ENCODE measurements around the gene FAM120A. TPM values are rescaled to one million over a fixed set of nuclear protein-coding genes. Genes with fewer than 3 reads are reported as not detected.

The FAM120A gene
- total RNA-seq, 2 donors from 2014 or later, result 38.3 to 46.1 TPM

- Histone ChIP-seq H3K4me3 (ENCODE audit: low read length) (no peak overlapping the region), H3K27ac (ENCODE audit: low read depth, low read length) (no peak overlapping the region), H3K36me3 (ENCODE audit: control insufficient read depth, insufficient read depth, low read length) (peaks cover 78% of the 10 kb centered on the region), H3K27me3 (ENCODE audit: control insufficient read depth, insufficient read depth, low read length, poor library complexity, severe bottlenecking) (no peaks in the 10 kb centered on the region), H3K9me3 (ENCODE audit: control insufficient read depth, low read length) (no peaks in the 10 kb centered on the region), H3K9ac (ENCODE audit: extremely low read depth, low read length, poor library complexity, severe bottlenecking) (no peak overlapping the region), H3K4me1 (ENCODE audit: control insufficient read depth, insufficient read depth, low read length) (no peaks in the 10 kb centered on the region)
- Mint-ChIP-seq H3K4me1 (no peaks in the 10 kb centered on the region), H3K36me3 (ENCODE audit: low read depth) (peaks cover 35% of the 10 kb centered on the region), H3K4me3 (no peak overlapping the region), H3K27me3 (ENCODE audit: insufficient read depth) (no peaks in the 10 kb centered on the region), H3K9me3 (no peaks in the 10 kb centered on the region), H3K27ac (peak overlapping the region; percentile 85)
- no peak for DNase-seq
- TF ChIP-seq CTCF (conservative IDR thresholded peaks at IDR 0.05), result no peak
- WGBS, 2 experiments (ENCODE audit: insufficient coverage in 1 of 2, insufficient read length in 1 of 2), result 76 to 100% methylated on average over 2 to 4 of the region's 4 CpGs
Observed at GRCh38 chr9:93541005-93541404, 89.5 kb downstream of the FAM120A start.

DNA sequence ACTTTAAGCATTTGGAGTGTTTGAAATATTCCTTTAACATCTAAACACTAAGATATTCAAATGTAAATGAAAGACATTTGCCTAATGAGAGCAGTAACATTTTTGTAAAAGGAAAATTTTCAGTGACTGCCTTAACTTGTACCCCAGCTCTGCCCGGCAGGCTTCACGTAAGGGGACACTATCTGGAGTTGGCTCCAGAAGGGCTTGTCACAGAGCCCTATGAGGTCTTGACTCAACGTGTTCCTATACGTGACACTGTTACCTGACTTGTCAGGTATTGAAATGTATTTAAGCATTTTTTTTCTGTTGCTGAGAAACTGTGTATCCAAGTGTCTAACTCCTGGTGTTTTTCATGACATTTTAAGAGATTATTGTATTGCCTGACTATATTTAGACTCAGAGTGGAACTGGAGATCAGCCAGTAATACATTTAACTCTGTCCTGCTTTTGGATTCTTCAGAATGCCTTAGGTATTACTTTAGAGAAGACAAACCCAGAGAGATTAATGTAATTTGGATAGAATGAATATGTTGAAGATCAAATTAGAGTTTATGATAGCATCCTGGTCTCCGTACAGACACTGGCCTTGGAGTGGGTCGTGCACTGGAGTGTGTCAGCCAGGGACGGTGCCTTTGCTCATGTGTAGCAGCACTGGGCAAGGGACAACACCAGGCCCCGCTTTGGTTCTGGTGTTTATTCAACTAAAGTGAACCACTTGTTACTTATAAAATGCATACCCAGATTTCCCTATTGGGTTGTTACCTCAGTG, 90.3 kb downstream of the FAM120A start:
- no peaks in the 10 kb centered on the region for H3K4me1 Mint-ChIP-seq
- H3K27me3 ChIP-seq (ENCODE audit: control insufficient read depth, insufficient read depth, low read length, poor library complexity, severe bottlenecking), result no peaks in the 10 kb centered on the region
- H3K27ac Mint-ChIP-seq, result no peak overlapping the region
- H3K4me1 ChIP-seq (ENCODE audit: control insufficient read depth, insufficient read depth, low read length), result no peaks in the 10 kb centered on the region
- H3K27ac ChIP-seq (ENCODE audit: low read depth, low read length), result no peak overlapping the region
- H3K4me3 ChIP-seq (ENCODE audit: low read length), result no peak overlapping the region
- 92 to 97% methylated on average over 8 of the region's 8 CpGs for WGBS, 2 experiments (ENCODE audit: insufficient coverage in 1 of 2, insufficient read length in 1 of 2)
- no peaks in the 10 kb centered on the region for H3K9me3 Mint-ChIP-seq
- no peaks in the 10 kb centered on the region for H3K9me3 ChIP-seq (ENCODE audit: control insufficient read depth, low read length)
- no peak overlapping the region for H3K9ac ChIP-seq (ENCODE audit: extremely low read depth, low read length, poor library complexity, severe bottlenecking)
- peaks cover 79% of the 10 kb centered on the region for H3K36me3 ChIP-seq (ENCODE audit: control insufficient read depth, insufficient read depth, low read length)
- DNase-seq, result no peak
- TF ChIP-seq CTCF (conservative IDR thresholded peaks at IDR 0.05), result no peak
- no peak overlapping the region for H3K4me3 Mint-ChIP-seq
- H3K36me3 Mint-ChIP-seq (ENCODE audit: low read depth), result peaks cover 42% of the 10 kb centered on the region
- no peaks in the 10 kb centered on the region for H3K27me3 Mint-ChIP-seq (ENCODE audit: insufficient read depth)

GRCh38 chr9:93543117-93543516, 91.6 kb downstream of the FAM120A start:
- Mint-ChIP-seq H3K9me3 (no peaks in the 10 kb centered on the region), H3K4me3 (no peak overlapping the region), H3K27me3 (ENCODE audit: insufficient read depth) (no peaks in the 10 kb centered on the region), H3K36me3 (ENCODE audit: low read depth) (peaks cover 45% of the 10 kb centered on the region), H3K4me1 (no peaks in the 10 kb centered on the region), H3K27ac (no peak overlapping the region)
- Histone ChIP-seq H3K9me3 (ENCODE audit: control insufficient read depth, low read length) (no peaks in the 10 kb centered on the region), H3K9ac (ENCODE audit: extremely low read depth, low read length, poor library complexity, severe bottlenecking) (no peak overlapping the region), H3K27me3 (ENCODE audit: control insufficient read depth, insufficient read depth, low read length, poor library complexity, severe bottlenecking) (no peaks in the 10 kb centered on the region), H3K27ac (ENCODE audit: low read depth, low read length) (no peak overlapping the region), H3K4me3 (ENCODE audit: low read length) (no peak overlapping the region), H3K4me1 (ENCODE audit: control insufficient read depth, insufficient read depth, low read length) (no peaks in the 10 kb centered on the region), H3K36me3 (ENCODE audit: control insufficient read depth, insufficient read depth, low read length) (peaks cover 78% of the 10 kb centered on the region)
- 96 to 100% methylated on average over 3 to 9 of the region's 9 CpGs for WGBS, 2 experiments (ENCODE audit: insufficient coverage in 1 of 2, insufficient read length in 1 of 2)
- DNase-seq, result no peak
- TF ChIP-seq CTCF (conservative IDR thresholded peaks at IDR 0.05), result no peak

Data from endodermal cell (in vitro differentiated cells).